Endometrial microvascular endothelial cells (primary cell): Measurements from ENCODE around the gene NUP214. TPM values are rescaled to one million over a fixed set of nuclear protein-coding genes. Genes with fewer than 3 reads are reported as not detected.
"Not testable (repeated sequence)": the region's sequence is repeated elsewhere in the genome, so short reads cannot be mapped to it uniquely, and the experiment has no call there.

ENCODE experiments used
- in situ Hi-C: cut with HindIII; loops from 2 replicates; pipeline ENCODE4 v1.10.0; 2017; ENCODE audit warnings: low sequenced_read_pairs, low pct_unique_long_range_greater_than_20kb; ENCODE audit errors: inconsistent ontology term
- total RNA-seq: library from RNA; depleted of rRNA; stranded (reverse); fragments of >200 nt; gene quantifications from one replicate; pipeline ENCODE4 v1.2.3, GENCODE V29; 2015; ENCODE audit errors: inconsistent ontology term

NUP214 gene
- total RNA-seq, 1 donor from 2014 or later: 21.1 TPM

DNA sequence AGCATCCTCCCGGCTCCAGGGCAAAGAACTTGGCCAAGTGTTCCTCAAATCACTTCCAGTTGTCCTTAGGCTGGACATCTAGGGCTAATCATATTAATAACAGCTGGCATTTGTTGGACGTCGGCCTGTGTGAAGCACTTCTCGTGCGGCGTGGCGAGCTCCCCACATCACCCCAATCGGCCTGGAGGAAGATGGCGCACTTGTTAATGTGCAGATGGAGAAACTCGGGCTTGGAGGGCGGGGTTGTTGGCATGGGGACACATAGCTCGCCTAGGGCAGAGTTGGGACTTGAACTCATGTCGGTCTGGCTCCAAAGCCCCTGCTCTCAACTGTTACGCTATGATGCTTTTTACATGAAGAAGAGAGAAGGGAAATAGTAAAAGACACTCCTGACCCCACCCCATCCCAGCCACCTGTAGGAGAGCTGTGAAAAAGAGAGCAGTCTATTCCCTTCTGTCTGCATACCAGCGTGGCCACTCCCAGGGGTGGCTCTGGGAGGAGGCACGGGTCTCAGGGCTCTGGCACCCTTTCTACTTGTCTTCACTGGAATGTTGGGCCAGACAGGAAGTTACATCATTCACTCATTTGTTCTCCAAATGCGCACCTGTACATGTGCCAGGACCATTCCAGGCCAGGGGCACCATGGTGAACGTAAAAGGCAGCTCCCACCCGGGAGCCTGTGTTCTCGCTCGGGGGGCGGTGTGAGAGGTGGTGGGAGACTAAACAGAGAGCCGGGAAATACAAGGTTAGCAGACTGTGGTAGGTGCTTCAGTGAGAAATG, 12.8 kb upstream of the NUP214 start:
- in situ Hi-C loops: no loop called here

DNA sequence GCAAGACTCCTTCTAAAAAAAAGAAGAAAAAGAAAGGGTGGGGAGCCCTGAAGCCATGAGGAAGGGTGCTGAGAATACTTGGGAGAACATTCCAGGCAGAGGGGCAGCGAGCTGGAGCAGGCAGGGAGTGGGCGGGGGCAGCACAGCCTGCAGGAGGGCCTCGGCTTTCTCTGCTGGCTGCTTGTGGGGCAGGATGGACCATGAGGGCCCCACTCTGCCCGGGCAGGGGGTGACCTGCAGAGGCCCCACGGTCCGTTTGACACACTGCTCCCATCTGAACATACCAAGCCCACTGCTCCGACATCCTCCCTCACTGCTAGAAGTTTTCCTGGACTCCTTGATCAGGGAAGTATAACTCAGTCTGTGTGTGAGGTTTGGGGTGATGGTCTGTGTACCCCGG, 11.7 kb upstream of the NUP214 start:
- in situ Hi-C loops: no loop called here

DNA sequence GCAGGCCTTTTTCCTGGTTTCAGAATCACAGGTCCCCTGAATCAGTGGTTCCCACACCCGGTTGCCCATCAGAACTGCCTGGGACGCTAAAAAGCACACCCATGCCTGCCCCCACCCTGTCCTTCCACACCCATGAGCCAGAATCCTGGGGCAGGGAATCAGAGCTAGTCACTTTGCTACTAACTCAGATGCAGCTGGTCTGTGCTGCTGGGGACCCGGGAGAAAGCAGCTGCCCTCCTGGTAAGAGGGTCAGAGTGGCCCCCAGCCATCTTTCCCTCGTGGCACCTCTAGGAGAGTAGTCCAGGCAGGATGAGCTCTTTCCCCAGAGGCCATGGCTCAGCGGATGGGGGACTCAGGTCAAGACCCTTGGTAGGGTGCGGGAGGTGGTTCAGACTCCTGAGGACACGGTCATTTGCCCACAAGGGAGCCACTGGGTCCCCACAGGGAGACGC, 11.3 kb upstream of the NUP214 start:
- in situ Hi-C loops: no loop called here

DNA sequence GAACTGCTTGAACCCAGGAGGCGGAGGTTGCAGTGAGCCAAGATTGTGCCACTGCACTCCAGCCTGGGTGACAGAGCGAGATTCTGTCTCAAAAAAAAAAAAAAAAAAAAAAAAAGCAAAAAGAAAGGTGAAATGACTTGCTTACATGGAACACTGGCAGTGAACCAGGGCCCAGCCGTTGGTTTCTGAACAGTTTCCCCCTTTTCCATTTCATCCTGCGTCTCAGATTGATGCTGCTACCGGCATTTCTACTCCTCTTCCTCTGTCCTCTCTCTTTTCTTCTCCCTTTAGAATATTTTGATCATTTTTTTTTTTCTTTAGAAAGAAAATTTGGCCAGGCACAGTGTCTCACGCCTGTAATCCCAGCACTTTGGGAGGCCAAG, 10.0 kb upstream of the NUP214 start:
- in situ Hi-C loops: not testable (repeated sequence)

DNA sequence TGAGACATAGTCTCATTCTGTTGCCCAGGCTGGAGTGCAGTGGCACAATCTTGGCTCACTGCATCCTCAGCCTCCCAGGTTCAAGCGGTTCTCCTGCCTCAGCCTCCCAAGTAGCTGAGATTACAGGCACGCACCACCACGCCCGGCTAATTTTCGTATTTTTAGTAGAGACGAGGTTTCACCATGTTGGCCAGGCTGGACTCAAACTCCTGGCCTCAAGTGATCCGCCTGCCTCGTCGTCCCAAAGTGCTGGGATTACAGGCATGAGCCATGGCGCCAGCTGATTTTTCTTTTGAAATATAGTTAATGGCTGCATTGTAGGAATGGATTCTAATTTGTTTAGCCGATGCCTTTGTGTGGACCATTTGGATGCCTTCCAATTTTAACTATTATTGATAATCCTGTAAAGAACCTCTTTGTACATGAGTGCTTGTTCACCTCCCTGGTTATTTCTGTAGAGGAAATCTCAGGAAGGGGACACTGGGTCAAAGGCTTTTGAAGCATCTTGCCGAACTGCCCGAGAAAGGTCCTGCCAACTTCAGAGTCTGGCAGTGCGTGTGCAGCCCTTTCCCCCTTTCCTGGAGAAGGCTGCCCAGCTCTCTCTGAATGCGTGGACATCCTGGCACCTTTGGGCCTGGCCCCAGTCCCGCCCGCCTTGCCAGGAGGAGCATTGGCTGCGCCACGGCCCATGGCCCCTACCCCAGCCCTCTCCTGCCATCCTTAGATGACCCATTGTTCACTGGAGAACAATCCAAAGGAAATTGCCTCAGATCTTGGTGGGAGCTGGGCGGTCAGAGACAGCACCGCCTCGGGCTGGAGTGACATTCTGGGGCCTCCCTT, 8.9 kb upstream of the NUP214 start:
- in situ Hi-C loops: no loop called here

DNA sequence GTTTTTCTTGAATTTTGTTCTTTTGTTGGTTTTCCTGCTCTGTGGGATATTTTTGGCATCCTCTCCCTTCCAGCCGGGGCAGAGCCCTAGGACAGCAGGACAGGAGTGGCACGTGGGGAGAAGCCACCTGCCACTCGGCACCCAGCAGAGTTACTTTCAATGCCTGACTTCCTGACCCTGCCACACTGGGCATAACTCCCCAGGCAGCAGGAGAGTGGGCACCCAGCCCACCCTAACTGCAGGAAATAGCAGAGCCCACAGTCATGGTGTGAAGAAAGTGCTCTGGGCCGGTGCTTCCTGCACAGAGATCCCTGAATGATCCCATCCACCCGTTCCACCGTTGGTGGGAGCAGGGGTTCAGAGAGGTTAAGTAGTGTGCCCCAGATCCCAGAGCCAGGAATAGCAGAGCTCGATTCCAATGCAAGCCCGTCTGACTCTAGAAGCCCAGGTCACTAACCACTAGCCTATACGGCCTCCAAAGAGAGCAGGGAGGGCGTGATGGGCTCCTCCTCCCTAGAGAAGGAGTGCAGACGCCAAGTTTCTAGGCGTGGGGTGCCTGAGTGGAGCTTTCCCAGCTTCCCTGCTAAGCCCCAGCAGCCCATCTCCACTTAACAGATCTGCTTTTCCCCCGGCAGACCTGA, 8.1 kb upstream of the NUP214 start:
- in situ Hi-C loops: no loop called here

DNA sequence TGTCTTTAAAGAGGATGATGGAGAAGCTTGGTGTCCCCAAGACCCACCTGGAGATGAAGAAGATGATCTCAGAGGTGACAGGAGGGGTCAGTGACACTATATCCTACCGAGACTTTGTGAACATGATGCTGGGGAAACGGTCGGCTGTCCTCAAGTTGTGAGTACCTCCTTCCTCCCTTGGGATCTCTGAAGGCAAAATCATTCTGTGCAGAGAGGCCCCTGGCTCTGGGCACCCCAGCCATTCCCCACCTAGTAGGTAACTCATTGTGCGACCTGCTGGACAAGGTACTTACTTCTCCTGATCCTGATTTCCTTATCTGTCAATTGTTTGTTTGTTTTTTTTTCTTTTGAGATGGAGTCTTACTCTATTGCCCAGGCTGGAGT, 7.6 kb upstream of the NUP214 start:
- in situ Hi-C loops: no loop called here

DNA sequence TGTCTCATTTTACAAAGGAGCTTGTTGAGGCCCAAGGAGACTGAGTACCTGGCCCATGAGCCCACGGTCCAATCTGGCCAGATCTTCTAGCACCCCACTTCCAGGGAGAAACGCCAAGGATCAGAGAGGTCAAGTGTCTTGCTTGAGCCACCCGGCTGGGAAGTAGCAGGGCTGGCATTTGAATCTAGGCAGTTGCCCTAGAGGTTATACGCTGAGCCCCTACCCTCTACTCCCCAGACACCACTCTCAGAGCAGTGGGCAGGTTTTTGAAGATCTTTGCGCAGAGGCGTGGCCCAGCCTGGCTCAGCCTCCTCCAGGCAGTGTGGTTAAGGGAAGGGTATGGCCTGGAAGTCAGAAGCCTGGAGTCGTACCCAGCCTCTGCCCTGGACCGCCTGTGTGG, 5.8 kb upstream of the NUP214 start:
- in situ Hi-C loops: no loop called here

DNA sequence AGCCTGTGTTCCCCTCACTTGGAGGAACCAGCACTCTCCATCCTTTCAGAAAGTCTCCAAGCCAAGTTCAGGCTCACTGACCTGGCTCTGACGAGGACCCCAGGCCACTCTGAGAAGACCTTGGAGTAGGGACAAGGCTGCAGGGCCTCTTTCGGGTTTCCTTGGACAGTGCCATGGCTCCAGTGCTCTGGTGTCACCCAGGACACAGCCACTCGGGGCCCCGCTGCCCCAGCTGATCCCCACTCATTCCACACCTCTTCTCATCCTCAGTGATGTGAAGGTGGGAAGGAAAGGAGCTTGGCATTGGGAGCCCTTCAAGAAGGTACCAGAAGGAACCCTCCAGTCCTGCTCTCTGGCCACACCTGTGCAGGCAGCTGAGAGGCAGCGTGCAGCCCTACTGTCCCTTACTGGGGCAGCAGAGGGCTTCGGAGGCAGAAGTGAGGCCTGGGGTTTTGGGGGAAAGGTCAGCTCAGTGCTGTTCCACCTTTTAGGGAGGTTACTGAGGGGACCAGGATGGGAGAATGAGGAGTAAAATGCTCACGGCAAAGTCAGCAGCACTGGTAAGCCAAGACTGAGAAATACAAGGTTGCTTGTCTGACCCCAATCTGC, 4.7 kb upstream of the NUP214 start:
- in situ Hi-C loops: no loop called here

DNA sequence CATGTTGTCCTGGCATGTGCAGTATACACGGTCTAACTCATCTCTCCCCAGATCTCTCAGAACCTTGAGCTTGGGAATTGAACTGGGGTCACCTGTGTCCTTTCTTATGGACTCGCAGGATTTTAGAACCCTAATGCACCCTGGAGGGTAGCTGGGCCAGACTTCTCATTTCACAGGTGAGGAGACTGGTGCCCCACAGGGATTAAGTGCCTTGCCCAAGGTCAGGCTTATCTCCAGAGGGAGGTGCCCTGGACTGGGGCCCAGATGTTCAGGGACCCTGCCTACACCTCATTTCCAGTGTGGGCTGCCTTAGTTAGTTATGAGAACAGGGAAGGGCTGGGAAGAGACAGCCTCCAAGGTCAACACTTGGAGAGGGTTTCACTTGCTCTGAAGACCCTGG, 4.0 kb upstream of the NUP214 start:
- in situ Hi-C loops: no loop called here

DNA sequence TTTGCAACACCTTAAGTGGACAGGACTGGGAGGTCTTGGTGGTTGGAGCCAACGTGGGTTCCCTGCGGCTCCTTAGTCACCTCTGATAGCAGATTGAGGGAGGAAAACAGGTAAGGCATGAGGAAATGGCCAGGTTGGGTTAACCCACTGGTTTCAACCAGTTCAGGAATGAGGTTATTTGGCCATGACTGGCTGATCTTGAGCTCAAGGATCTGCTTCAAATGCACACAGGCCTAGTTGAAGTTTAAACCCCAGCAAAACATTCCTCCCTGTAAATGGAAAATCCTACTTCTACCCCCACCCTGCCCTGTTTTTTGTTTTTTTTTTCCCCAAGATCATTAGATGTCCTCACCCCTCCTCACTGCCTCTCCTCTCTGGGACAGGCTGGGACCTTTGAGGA, 3.2 kb upstream of the NUP214 start:
- in situ Hi-C loops: no loop called here

DNA sequence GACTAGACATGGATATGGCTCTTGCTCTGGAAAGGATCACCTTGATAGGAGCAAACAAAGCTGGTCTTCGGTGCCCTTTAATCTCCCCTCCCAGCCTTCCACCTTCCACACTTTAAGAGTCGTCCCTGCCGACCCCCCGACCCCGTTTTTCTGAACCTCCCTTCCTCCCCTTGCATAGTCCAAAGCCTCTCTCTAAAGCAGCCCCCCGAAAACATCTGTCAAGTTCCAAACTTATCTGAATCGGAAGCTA, 423 bp upstream of the NUP214 start:
- in situ Hi-C loops: no loop called here

DNA sequence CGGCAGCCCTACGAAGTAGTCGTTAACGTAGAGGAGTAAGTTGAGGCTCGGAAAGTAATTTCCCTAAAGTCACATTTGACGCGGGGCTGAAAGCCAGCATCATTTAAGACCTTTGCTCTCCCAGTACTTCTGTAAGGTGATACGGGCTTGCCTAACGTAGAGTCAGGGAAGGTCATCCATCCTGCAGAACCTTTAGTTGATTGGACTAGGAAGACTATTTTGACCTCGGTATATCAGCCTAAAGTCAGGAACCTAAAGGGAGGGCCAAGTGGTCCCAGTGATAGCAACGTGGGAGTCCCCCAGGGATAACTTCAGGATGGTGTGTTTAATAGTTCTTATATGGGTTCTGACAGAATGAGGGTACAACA, 657 bp downstream of the NUP214 start:
- in situ Hi-C loops: no loop called here

DNA sequence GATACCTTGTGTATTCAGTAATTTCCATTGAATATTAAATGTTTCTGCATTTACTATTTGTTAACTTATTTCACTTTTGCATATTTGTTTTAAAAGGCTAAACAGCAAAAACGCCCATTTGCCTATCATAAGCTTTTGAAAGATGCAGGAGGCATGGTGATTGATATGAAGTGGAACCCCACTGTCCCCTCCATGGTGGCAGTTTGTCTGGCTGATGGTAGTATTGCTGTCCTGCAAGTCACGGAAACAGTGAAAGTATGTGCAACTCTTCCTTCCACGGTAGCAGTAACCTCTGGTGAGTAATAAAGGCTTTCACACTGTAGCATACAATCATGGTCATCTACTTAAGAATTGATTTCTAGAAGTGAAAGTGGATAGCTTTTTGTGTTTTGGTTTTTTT, 3.8 kb downstream of the NUP214 start:
- in situ Hi-C loops: no loop called here

DNA sequence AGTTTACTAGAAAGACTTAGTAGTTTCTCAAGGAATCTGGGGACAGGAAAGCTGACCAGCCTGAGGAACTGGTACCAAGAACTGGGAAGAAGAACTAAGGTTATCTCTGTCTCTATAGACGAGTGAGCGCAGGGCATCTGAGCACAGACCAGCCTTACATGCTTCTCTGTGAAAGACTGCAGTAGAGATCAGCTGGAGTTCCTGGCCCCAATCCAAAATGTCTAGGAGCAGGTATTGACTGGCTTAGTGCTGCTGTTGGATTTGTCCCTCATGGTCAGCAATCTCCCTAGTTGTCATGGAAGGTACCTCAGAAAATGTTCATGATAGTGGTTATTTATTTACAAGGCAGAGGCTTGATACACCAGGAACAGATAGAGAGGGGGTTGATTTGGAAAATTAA, 13.3 kb downstream of the NUP214 start:
- in situ Hi-C loops: no loop called here

DNA sequence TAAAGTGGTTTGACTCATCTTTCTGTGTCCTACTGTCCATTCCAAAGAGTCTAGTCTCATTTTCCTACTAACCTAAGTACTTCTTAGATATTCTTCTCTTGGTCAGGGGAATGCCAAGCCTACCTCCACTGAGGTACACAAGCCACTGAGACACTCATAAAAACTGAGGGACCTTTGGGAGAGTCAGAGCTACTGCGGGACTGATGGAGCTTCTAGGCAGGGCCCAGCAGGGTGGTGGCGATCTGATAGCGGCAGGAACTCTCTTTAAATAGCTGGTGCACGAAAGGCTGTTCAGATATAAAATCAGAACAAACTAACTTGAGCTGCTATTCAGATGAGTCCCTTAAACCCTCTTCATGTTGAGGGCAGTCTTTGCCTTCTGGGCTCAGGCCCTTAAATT, 14.7 kb downstream of the NUP214 start:
- in situ Hi-C loops: no loop called here

DNA sequence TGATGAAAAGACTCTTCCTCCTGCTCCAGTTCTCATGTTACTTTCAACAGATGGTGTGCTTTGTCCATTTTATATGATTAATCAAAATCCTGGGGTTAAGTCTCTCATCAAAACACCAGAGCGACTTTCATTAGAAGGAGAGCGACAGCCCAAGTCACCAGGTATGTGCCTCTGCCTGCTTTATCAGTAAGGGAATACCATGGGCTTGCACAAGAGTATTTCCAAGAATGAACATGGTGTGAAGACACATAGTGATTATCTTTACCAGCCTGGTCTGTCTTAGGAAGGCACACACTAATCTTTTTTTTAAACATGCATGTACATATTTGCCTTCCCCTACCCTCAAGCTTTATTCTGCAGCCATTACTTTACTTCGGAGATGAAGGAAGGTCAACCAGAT, 15.2 kb downstream of the NUP214 start:
- in situ Hi-C loops: no loop called here

DNA sequence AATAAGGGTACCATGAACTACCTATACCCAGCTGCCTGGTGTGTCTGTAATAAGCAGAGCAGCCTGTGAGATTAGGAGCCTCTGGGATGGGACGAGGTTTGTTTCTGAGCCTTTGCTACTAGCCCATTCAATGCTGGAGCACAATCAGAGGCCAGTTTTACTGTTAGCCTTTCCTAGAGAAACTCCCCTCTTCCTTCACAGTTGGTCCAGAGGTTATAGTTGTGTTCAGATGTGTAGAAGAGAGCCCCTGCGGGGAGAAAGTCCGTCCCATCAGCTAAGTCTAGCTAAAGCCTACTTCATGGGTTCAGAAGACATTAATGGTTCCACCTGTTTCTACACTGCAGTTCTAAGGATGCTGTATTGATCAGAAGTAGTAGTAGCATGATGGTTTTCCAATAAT, 16.8 kb downstream of the NUP214 start:
- in situ Hi-C loops: no loop called here

DNA sequence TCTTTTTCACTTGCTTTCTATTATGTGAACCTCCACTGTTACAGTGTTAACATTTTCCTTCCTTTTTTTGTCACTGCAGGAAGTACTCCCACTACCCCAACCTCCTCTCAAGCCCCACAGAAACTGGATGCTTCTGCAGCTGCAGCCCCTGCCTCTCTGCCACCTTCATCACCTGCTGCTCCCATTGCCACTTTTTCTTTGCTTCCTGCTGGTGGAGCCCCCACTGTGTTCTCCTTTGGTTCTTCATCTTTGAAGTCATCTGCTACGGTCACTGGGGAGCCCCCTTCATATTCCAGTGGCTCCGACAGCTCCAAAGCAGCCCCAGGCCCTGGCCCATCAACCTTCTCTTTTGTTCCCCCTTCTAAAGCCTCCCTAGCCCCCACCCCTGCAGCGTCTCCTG, 18.8 kb downstream of the NUP214 start:
- in situ Hi-C loops: no loop called here

DNA sequence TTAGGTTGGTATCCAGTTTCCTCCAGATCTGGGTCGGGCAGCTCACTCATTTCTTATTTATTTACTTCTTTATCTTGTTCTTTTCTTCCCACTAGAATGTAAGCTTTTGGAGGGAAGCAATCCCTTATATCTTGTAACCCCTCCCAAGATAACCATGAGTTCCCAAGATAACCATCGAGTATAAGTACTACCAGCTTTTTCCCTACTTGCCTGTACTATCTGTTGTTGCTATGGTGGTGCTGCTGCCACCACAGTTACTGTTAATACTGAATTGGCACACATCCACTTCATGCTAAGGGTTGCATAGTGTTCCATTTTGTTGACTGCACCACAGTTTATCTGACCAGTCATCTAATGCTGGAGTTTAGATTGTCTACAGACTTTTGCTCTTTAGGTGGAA, 19.9 kb downstream of the NUP214 start:
- in situ Hi-C loops: no loop called here
